Measurements from ENCODE around the gene ENAH.
A peak's percentile ranks its signal among the peaks of the same experiment; 100 is the strongest.

DNA sequence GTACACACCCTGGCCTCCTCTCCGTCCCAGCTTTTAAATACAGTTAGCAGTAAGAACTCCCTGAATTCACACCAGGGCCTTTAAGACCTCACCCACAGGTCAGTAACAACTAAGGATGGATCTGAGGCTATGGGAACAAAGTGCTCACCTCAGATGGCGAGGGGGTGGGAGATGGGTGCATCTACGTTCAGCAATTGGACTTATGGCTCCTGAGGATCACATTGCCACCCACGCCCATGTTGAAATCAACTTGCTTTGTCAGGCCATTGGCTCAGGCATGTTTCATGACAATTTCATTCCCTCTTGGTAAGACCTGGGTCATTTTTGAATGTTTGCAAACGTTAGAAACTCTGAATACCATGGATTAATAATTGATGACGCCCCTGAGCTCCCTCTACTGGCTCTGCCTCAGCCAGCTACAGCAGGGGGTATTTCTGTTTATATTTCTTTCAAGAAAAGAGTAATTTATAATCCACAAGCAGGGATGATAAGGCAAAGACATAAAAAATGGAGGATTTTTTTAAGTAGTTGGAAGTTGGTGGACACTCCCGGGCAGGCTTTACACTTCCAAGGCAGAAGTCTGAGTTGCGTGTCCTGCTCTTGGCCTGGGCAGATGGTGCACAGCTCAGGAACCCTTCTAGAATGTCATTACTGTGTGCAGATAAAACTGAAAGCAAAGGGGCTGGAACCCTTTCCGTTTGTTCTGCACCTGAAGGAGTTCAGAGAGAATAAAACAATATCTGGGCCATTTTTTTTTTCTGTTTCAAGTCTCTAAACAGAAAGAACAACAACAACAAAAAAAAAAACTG lies 211.4 kb downstream of the ENAH start:
- TF ChIP-seq, protein P1, sequence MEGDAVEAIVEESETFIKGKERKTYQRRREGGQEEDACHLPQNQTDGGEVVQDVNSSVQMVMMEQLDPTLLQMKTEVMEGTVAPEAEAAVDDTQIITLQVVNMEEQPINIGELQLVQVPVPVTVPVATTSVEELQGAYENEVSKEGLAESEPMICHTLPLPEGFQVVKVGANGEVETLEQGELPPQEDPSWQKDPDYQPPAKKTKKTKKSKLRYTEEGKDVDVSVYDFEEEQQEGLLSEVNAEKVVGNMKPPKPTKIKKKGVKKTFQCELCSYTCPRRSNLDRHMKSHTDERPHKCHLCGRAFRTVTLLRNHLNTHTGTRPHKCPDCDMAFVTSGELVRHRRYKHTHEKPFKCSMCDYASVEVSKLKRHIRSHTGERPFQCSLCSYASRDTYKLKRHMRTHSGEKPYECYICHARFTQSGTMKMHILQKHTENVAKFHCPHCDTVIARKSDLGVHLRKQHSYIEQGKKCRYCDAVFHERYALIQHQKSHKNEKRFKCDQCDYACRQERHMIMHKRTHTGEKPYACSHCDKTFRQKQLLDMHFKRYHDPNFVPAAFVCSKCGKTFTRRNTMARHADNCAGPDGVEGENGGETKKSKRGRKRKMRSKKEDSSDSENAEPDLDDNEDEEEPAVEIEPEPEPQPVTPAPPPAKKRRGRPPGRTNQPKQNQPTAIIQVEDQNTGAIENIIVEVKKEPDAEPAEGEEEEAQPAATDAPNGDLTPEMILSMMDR (IDR thresholded peaks at IDR 0.05; ENCODE audit: low read length) = peak; percentile 88
- TF ChIP-seq EZH2 (optimal IDR thresholded peaks at IDR 0.05; ENCODE audit: low read depth, low read length) (no peak), EZH2phosphoT487 (IDR thresholded peaks at IDR 0.05; ENCODE audit: low read length) (no peak)
